Osteocyte (in vitro differentiated cells): Measurements from ENCODE around the gene COBLL1. TPM values are rescaled to one million over a fixed set of nuclear protein-coding genes. Genes with fewer than 3 reads are reported as not detected.
A peak's percentile ranks its signal among the peaks of the same experiment; 100 is the strongest.

ENCODE experiments used
- DNase-seq: peaks from one replicate; pipeline ENCODE4 v3.0.0; 2021; ENCODE audit warnings: mixed read lengths; ENCODE audit not compliant: unreplicated experiment; ENCODE audit errors: extremely low spot score
- H3K27ac Mint-ChIP-seq: one replicate; pipeline ENCODE4 v1.8.0; 2021; ENCODE audit warnings: mild to moderate bottlenecking, mixed read lengths; ENCODE audit not compliant: unreplicated experiment
- H3K27me3 Mint-ChIP-seq: one replicate; pipeline ENCODE4 v1.8.0; 2021; ENCODE audit warnings: mixed read lengths; ENCODE audit not compliant: unreplicated experiment
- H3K36me3 Mint-ChIP-seq: one replicate; pipeline ENCODE4 v1.8.0; 2021; ENCODE audit warnings: mixed read lengths; ENCODE audit not compliant: unreplicated experiment
- H3K4me1 Mint-ChIP-seq: one replicate; pipeline ENCODE4 v1.8.0; 2021; ENCODE audit warnings: mixed read lengths; ENCODE audit not compliant: unreplicated experiment
- H3K4me3 Mint-ChIP-seq: one replicate; pipeline ENCODE4 v1.8.0; 2021; ENCODE audit warnings: mild to moderate bottlenecking, moderate library complexity, mixed read lengths; ENCODE audit not compliant: unreplicated experiment
- H3K9me3 Mint-ChIP-seq: one replicate; pipeline ENCODE4 v1.8.0; 2021; ENCODE audit warnings: mixed read lengths; ENCODE audit not compliant: unreplicated experiment
- CTCF ChIP-seq: fragments of 200-600 bp; sonication (generic); IDR thresholded peaks from 2 replicates; pipeline ENCODE4 v1.5.0; 2021; ENCODE audit warnings: antibody characterized with exemption, mild to moderate bottlenecking, moderate library complexity
- total RNA-seq: library from RNA; stranded (reverse); gene quantifications from 2 replicates; pipeline ENCODE4 v1.2.1, GENCODE V29; 2021

COBLL1 gene
- total RNA-seq, 1 donor from 2014 or later, result 8.9 TPM

DNA sequence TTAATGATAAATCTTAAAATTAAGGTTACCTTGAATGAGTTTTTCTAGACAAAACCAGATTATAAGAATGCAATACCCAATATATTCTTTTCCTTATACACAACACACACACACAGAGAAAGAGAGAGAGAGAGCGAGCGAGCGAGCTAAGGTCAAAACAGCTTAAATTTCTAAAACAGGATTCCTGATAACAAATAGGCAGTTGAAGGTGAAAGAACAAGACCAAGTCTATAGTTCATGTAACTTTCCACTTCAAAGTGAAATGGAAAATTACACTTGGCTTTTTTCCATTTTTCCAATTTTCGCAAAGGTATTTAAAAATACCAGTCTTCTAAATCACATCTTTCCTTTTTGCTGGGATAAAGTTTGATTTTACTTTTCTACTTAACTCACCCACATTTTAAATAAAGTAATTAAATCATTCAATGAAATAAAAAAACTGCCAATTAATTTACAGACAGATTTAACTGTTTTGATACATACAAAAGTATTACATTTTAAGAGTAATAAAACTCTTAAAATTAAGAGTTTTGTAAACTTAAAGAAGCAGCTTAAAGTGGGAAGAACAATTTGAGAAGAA, 98.8 kb downstream of the COBLL1 start:
- H3K9me3 Mint-ChIP-seq, result no peaks in the 10 kb centered on the region
- no peak for DNase-seq
- no peak overlapping the region for H3K27ac Mint-ChIP-seq
- H3K4me1 Mint-ChIP-seq, result peaks cover 28% of the 10 kb centered on the region
- no peak for TF ChIP-seq CTCF
- H3K4me3 Mint-ChIP-seq, result no peak overlapping the region
- no peaks in the 10 kb centered on the region for H3K36me3 Mint-ChIP-seq
- no peaks in the 10 kb centered on the region for H3K27me3 Mint-ChIP-seq

DNA sequence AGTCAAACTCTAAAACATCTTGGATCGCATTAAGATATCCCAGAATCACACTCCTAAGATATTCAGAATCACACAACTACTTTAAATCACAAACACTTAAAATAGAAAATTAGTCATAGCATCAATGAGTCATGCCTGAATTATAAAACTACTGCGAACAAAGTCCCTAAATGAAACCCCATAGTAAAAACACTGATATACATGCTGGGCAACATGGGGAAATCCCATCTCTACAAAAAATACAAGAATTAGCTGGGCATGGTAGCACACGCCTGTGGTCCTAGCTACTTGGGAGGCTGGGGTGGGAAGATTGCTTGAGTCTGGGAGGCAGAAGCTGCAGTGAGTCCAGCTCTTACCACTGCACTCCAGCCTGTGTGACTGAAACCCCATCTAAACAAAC, 101.7 kb downstream of the COBLL1 start:
- Mint-ChIP-seq H3K36me3 (no peaks in the 10 kb centered on the region), H3K27ac (peak overlapping the region; percentile 62), H3K4me1 (peaks cover 15% of the 10 kb centered on the region), H3K4me3 (no peak overlapping the region), H3K27me3 (no peaks in the 10 kb centered on the region), H3K9me3 (no peaks in the 10 kb centered on the region)
- no peak for TF ChIP-seq CTCF
- no peak for DNase-seq

- no peaks in the 10 kb centered on the region for H3K27me3 Mint-ChIP-seq
- no peak overlapping the region for H3K4me3 Mint-ChIP-seq
- peaks cover 29% of the 10 kb centered on the region for H3K4me1 Mint-ChIP-seq
- no peaks in the 10 kb centered on the region for H3K9me3 Mint-ChIP-seq
- peak; percentile 79 for TF ChIP-seq CTCF
- H3K27ac Mint-ChIP-seq, result no peak overlapping the region
- no peaks in the 10 kb centered on the region for H3K36me3 Mint-ChIP-seq
- no peak for DNase-seq
Measured at GRCh38 chr2:164737612-164738081, 104.0 kb downstream of the COBLL1 start.

DNA sequence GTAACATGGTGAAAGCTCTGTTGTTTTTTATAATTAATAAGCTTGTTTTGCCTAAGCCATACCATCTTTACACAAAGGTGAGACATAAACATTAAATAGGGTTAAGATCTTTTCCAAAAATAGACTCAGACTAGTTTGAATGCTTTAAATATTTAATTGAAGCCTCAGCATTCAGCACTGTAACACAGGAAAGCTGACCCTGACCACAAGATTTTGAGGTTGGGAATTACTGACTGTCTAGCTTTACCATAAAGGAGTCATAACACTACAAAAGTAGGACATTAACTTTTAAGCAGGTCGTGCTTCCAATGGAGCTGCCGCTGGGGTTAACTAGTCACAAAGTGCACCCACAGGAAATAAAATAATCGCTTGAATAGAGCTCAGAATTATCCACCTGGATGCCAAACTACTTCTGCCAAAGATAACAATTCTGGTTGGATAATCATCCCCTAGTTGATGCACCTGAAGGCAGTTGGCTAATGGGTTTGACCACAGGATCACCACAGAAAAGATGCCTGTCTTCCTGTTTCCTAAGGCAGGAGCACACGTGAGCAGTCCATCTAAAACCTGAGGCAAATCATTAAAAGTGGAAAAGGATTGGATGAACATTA, 106.2 kb downstream of the COBLL1 start:
- Mint-ChIP-seq H3K36me3 (no peaks in the 10 kb centered on the region), H3K27ac (no peak overlapping the region), H3K9me3 (no peaks in the 10 kb centered on the region), H3K27me3 (no peaks in the 10 kb centered on the region), H3K4me3 (no peak overlapping the region), H3K4me1 (peaks cover 28% of the 10 kb centered on the region)
- DNase-seq, result no peak
- no peak for TF ChIP-seq CTCF

DNA sequence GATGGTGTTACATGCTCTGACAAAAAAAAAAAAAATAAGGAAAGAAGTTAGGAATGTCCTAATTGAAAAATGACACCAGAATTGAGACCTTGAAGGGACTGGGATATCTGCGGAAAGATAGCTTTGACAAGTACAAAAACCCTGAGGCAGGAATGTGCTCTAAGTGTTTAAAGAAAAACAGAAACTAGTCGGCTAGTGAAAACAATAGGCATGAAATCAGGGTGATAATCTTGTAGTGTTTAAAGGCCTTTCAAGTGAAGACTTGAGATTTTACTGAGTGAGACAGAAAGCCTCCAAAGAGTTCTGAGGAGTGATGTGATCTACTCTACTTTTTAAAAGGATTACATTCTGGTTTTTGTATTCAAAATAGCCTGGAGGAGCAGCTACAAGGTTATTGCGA, 107.4 kb downstream of the COBLL1 start:
- Mint-ChIP-seq H3K27ac (peak overlapping the region; percentile 68), H3K27me3 (no peaks in the 10 kb centered on the region), H3K4me3 (no peak overlapping the region), H3K9me3 (no peaks in the 10 kb centered on the region), H3K36me3 (no peaks in the 10 kb centered on the region), H3K4me1 (peaks cover 19% of the 10 kb centered on the region)
- TF ChIP-seq CTCF, result no peak
- no peak for DNase-seq
